SU-DHL-6 (cell line): ENCODE measurements around the gene CBLB.

Experiments used
- H2AFZ ChIP-seq: fragments of 200-600 bp; sonication (generic); 2 replicates; pipeline ENCODE4 v1.6.1; 2014; ENCODE audit warnings: low read depth, mild to moderate bottlenecking, moderate library complexity, mixed read lengths, antibody characterized with exemption, low read length; ENCODE audit not compliant: severe bottlenecking
- H3F3A ChIP-seq: fragments of 200-600 bp; shearing (Covaris generic); 2 replicates; pipeline ENCODE4 v1.6.0; 2016; ENCODE audit warnings: antibody characterized with exemption, mild to moderate bottlenecking; ENCODE audit not compliant: insufficient read depth
- H3K27ac ChIP-seq: fragments of 200-600 bp; sonication (generic); 2 replicates; pipeline ENCODE4 v1.5.1; 2016; ENCODE audit warnings: low read depth, mild to moderate bottlenecking, low read length, moderate library complexity, mixed read lengths
- H3K27me3 ChIP-seq: fragments of 200-600 bp; sonication (generic), shearing (Covaris generic); 2 replicates; pipeline ENCODE4 v1.6.0; 2014; ENCODE audit warnings: mild to moderate bottlenecking, low read length
- H3K36me3 ChIP-seq: fragments of 200-600 bp; sonication (generic); 2 replicates; pipeline ENCODE4 v1.6.1; 2014; ENCODE audit warnings: mild to moderate bottlenecking, low read length, mixed read lengths
- H3K4me2 ChIP-seq: fragments of 300-600, 200-600 bp; shearing (Covaris generic), sonication (generic); 2 replicates; pipeline ENCODE4 v1.6.0; 2014; ENCODE audit warnings: low read length, low read depth, mild to moderate bottlenecking; ENCODE audit not compliant: poor library complexity, severe bottlenecking
- H3K4me3 ChIP-seq: fragments of 200-600 bp; sonication (generic); 2 replicates; pipeline ENCODE4 v1.5.1; 2014; ENCODE audit warnings: antibody characterized with exemption, low read length, mild to moderate bottlenecking, mixed read lengths; ENCODE audit not compliant: insufficient read depth, poor library complexity, severe bottlenecking
- H3K79me2 ChIP-seq: fragments of 200-600 bp; sonication (generic); 2 replicates; pipeline ENCODE4 v1.6.1; 2014; ENCODE audit warnings: mild to moderate bottlenecking, low read length, moderate library complexity; ENCODE audit not compliant: insufficient read depth
- H3K9ac ChIP-seq: fragments of 200-600 bp; sonication (generic); 2 replicates; pipeline ENCODE4 v1.7.0; 2014; ENCODE audit warnings: mild to moderate bottlenecking, low read length
- H3K9me2 ChIP-seq: fragments of 200-600 bp; sonication (generic); replicated peaks from 2 replicates; pipeline ENCODE4 v1.6.1; 2014; ENCODE audit warnings: low read length; ENCODE audit not compliant: insufficient read depth
- H3K9me3 ChIP-seq: fragments of 200-600 bp; sonication (generic); 2 replicates; pipeline ENCODE4 v1.6.1; 2014; ENCODE audit warnings: low read length, mixed read lengths; ENCODE audit not compliant: insufficient read depth
- H4K20me1 ChIP-seq: fragments of 200-600 bp; sonication (generic); 2 replicates; pipeline ENCODE4 v1.6.1; 2014; ENCODE audit warnings: low read depth, mild to moderate bottlenecking, antibody characterized with exemption, low read length, moderate library complexity, mixed read lengths
- EZH2phosphoT487 ChIP-seq: fragments of 200-600 bp; sonication (generic), shearing (Covaris generic); conservative IDR thresholded peaks from 2 replicates; pipeline ENCODE4 v1.6.1; 2018; ENCODE audit warnings: mild to moderate bottlenecking, antibody characterized with exemption, low read length, moderate library complexity, mixed read lengths
- TF ChIP-seq, protein P1 (sequence below): fragments of 200-600 bp; sonication (generic); IDR thresholded peaks from one replicate; pipeline ENCODE4 v1.5.1; 2017; ENCODE audit warnings: antibody characterized with exemption, mild to moderate bottlenecking, low read length, moderate library complexity; ENCODE audit not compliant: insufficient read depth, poor library complexity, severe bottlenecking

The CBLB gene

DNA sequence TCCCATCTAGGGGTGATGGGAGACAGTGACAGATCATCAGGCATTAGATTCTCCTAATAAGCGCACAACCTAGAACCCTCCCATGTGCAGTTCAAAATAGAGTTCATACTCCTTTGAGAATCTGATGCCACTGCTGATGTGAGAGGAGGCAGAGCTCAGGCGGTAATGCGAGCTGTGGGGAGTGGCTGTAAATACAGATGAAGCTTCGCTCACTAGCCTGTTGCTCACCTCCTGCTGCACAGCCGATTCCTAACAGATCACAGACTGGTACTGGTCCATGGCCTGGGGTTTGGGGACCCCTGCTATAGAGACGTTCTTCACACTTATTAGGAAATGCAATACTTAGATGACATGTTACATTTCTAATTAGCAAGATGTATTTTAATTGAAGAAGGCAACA is 154.4 kb downstream of the CBLB start:
- Histone ChIP-seq H2AFZ (no peak overlapping the region), H3K9ac (no peak overlapping the region), H3K79me2 (no peaks in the 10 kb centered on the region), H3K9me2 (no peaks in the 10 kb centered on the region), H3F3A (peaks cover 3% of the 10 kb centered on the region; the same call in 1 of the 2 replicates), H4K20me1 (no peaks in the 10 kb centered on the region), H3K4me2 (no peak overlapping the region), H3K36me3 (peaks cover 79% of the 10 kb centered on the region), H3K27me3 (no peaks in the 10 kb centered on the region), H3K27ac (no peak overlapping the region), H3K4me3 (no peak overlapping the region), H3K9me3 (no peaks in the 10 kb centered on the region)
- TF ChIP-seq, protein P1, sequence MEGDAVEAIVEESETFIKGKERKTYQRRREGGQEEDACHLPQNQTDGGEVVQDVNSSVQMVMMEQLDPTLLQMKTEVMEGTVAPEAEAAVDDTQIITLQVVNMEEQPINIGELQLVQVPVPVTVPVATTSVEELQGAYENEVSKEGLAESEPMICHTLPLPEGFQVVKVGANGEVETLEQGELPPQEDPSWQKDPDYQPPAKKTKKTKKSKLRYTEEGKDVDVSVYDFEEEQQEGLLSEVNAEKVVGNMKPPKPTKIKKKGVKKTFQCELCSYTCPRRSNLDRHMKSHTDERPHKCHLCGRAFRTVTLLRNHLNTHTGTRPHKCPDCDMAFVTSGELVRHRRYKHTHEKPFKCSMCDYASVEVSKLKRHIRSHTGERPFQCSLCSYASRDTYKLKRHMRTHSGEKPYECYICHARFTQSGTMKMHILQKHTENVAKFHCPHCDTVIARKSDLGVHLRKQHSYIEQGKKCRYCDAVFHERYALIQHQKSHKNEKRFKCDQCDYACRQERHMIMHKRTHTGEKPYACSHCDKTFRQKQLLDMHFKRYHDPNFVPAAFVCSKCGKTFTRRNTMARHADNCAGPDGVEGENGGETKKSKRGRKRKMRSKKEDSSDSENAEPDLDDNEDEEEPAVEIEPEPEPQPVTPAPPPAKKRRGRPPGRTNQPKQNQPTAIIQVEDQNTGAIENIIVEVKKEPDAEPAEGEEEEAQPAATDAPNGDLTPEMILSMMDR: no peak
- TF ChIP-seq EZH2phosphoT487: no peak

DNA sequence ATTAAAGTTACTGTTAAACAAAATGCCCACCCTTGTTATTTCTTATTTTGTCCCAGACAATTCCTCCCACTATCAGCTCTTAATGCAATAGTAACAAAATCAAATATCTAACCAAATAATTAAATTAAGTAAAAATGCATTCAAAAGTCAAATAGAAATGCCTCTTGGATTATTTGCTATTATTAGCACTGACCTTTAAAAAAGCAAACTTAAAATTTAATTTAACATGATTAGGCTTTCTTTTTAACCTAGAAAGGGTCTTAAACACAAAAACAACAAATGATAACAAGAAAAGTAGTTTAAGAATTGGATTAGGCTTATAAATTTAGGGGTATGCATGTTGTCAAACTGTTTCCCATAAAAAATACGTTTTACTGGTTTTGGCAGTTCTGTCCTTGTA is 159.8 kb downstream of the CBLB start:
- Histone ChIP-seq H3K4me3 (no peak overlapping the region), H3K27me3 (no peaks in the 10 kb centered on the region), H3K9me3 (no peaks in the 10 kb centered on the region), H3K27ac (no peak overlapping the region), H3K79me2 (no peaks in the 10 kb centered on the region), H3K9ac (no peak overlapping the region), H3K36me3 (peaks cover 46% of the 10 kb centered on the region; the same call in 1 of the 2 replicates), H3K9me2 (no peaks in the 10 kb centered on the region), H3F3A (no peaks in the 10 kb centered on the region), H4K20me1 (no peaks in the 10 kb centered on the region), H2AFZ (no peak overlapping the region), H3K4me2 (no peak overlapping the region)
- no peak for TF ChIP-seq EZH2phosphoT487
- TF ChIP-seq, protein P1: no peak

DNA sequence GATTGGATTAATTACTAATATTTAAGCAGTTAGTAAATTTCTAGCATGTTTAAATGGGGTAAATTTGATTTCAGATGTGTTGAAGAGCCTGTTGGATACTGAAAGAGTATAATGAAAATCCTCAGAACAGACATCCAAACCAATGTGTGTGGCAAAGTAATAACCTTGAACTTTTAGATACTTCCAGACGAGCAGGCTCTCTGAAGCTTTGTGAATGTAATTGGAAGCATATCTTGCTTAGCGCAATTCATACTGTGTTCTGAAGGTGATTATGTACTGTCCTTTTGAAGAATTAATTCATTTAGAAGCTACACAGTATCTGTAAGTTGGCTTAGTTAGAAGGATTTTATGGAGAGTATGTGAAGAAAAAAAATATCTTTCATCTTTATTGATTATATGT is 161.8 kb downstream of the CBLB start:
- TF ChIP-seq, protein P1: no peak
- TF ChIP-seq EZH2phosphoT487: no peak
- no peak overlapping the region for H3K27ac ChIP-seq
- H3K79me2 ChIP-seq: no peaks in the 10 kb centered on the region
- peaks cover 56% of the 10 kb centered on the region for H3K36me3 ChIP-seq
- H3K4me3 ChIP-seq: no peak overlapping the region
- H3K27me3 ChIP-seq: no peaks in the 10 kb centered on the region
- H3K9me2 ChIP-seq: no peaks in the 10 kb centered on the region
- no peak overlapping the region for H2AFZ ChIP-seq
- H3K4me2 ChIP-seq: no peak overlapping the region
- H3K9ac ChIP-seq: no peak overlapping the region
- no peaks in the 10 kb centered on the region for H3F3A ChIP-seq
- H3K9me3 ChIP-seq: no peaks in the 10 kb centered on the region
- no peaks in the 10 kb centered on the region for H4K20me1 ChIP-seq
